ENCODE data around the gene C12orf42. TPM values are rescaled to one million over a fixed set of nuclear protein-coding genes. Genes with fewer than 3 reads are reported as not detected.

Gene C12orf42
- total and polyA plus RNA-seq, 2 experiments from 2014 or later = not detected

- Histone ChIP-seq H3K9me3 (ENCODE audit: low read depth) (no peaks in the 10 kb centered on the region), H3K27me3 (no peaks in the 10 kb centered on the region), H3K4me1 (ENCODE audit: low read depth) (no peaks in the 10 kb centered on the region), H3K27ac (no peak overlapping the region), H3K4me3 (no peak overlapping the region), H3K36me3 (no peaks in the 10 kb centered on the region)
- DNase-seq (ENCODE audit: low read depth in 1 of 2, low spot score in 1 of 2) = no peak
- TF ChIP-seq, protein P1, sequence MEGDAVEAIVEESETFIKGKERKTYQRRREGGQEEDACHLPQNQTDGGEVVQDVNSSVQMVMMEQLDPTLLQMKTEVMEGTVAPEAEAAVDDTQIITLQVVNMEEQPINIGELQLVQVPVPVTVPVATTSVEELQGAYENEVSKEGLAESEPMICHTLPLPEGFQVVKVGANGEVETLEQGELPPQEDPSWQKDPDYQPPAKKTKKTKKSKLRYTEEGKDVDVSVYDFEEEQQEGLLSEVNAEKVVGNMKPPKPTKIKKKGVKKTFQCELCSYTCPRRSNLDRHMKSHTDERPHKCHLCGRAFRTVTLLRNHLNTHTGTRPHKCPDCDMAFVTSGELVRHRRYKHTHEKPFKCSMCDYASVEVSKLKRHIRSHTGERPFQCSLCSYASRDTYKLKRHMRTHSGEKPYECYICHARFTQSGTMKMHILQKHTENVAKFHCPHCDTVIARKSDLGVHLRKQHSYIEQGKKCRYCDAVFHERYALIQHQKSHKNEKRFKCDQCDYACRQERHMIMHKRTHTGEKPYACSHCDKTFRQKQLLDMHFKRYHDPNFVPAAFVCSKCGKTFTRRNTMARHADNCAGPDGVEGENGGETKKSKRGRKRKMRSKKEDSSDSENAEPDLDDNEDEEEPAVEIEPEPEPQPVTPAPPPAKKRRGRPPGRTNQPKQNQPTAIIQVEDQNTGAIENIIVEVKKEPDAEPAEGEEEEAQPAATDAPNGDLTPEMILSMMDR (IDR thresholded peaks at IDR 0.05; ENCODE audit: low read depth, low read length) = no peak
Observed at GRCh38 chr12:103314786-103315185, 181.0 kb downstream of the C12orf42 start.

DNA sequence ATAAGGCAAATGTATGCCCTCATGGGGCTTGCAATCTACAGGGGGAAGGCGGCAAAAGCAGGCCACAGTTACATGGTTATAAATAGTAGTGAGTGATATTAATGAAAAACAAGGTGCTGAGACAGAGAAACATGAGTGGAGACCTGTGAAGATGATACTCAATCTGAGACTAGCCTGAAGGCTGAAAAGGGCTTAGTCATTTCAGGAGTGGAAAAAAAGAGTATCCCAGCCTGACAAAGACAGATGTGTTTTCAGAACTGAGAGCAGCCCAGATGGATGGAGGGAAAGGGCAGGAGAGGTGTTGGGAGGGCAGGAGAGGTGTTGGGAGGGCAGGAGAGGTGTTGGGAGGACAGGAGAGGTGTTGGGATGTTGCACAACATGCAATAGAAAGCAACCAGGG is 181.9 kb downstream of the C12orf42 start:
- DNase-seq (ENCODE audit: low read depth in 1 of 2, low spot score in 1 of 2) = no peak
- Histone ChIP-seq H3K9me3 (ENCODE audit: low read depth) (no peaks in the 10 kb centered on the region), H3K4me1 (ENCODE audit: low read depth) (no peaks in the 10 kb centered on the region), H3K27ac (no peak overlapping the region), H3K4me3 (no peak overlapping the region), H3K27me3 (no peaks in the 10 kb centered on the region), H3K36me3 (no peaks in the 10 kb centered on the region)
- TF ChIP-seq, protein P1 (IDR thresholded peaks at IDR 0.05; ENCODE audit: low read depth, low read length) = no peak

DNA sequence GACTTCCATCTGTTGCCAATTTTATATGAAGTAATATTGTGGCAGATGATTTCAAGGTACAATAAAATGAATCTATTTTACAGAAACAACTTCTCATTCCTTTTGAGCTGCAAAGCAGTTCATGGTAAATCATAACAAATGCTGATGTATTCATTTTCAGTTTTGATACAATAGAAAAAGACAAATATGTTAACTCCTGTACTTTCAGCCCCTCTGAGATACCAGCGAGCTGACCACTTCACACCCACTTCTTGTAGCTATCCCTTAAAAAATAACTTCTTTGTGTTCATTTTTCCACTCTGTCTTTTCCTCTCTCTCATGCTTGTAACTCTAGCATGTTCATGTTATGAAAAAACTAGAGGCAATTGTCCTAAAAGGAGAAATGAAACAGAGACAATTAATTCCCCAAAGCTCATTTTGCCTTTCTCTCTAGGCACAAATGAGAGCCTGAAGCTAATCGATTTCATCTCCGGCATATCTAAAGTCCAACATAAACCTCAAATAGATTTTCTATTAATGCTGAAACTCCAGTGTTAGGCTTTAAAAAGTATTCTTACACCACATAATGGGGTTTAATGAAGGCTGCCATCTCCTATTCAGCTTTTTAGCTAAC is 182.9 kb downstream of the C12orf42 start:
- H3K4me3 ChIP-seq = no peak overlapping the region
- TF ChIP-seq, protein P1 (IDR thresholded peaks at IDR 0.05; ENCODE audit: low read depth, low read length) = no peak

GRCh38 chr12:103310546-103311270 is 185.1 kb downstream of the C12orf42 start:
- Histone ChIP-seq H3K4me3 (no peak overlapping the region), H3K9me3 (ENCODE audit: low read depth) (no peaks in the 10 kb centered on the region), H3K36me3 (no peaks in the 10 kb centered on the region), H3K27ac (no peak overlapping the region), H3K27me3 (peaks cover 8% of the 10 kb centered on the region), H3K4me1 (ENCODE audit: low read depth) (no peaks in the 10 kb centered on the region)
- no peak for DNase-seq (ENCODE audit: low read depth in 1 of 2, low spot score in 1 of 2)
- TF ChIP-seq, protein P1 (IDR thresholded peaks at IDR 0.05; ENCODE audit: low read depth, low read length) = no peak

More for the DNA sequence above, 182.9 kb downstream of the C12orf42 start:
- H3K4me1 ChIP-seq (ENCODE audit: low read depth) = no peaks in the 10 kb centered on the region
- no peaks in the 10 kb centered on the region for H3K36me3 ChIP-seq
- no peaks in the 10 kb centered on the region for H3K9me3 ChIP-seq (ENCODE audit: low read depth)
- no peak for DNase-seq (ENCODE audit: low read depth in 1 of 2, low spot score in 1 of 2)
- H3K27ac ChIP-seq = no peak overlapping the region
- H3K27me3 ChIP-seq = no peaks in the 10 kb centered on the region

DNA sequence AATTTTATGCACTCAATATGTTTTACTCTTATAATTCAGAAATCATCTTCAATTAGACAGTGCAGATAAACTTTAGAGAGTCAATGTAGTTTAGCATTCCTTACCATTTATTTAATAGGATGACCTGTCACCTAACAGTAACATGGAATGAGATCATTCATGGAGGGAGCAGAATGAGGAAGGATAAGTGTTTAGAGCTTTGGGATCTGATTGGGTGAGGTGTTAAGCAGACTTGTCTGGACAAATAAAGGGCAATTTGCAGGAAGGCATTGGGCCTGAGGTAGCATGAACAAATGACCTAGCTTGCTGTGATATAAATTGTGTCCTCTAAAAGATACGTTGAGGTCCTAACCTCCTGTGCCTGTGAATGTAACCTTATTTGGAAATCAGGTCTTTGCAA is 187.4 kb downstream of the C12orf42 start:
- no peak for DNase-seq (ENCODE audit: low read depth in 1 of 2, low spot score in 1 of 2)
- H3K27ac ChIP-seq = no peak overlapping the region
- peaks cover 23% of the 10 kb centered on the region for H3K27me3 ChIP-seq
- no peaks in the 10 kb centered on the region for H3K36me3 ChIP-seq
- TF ChIP-seq, protein P1 (IDR thresholded peaks at IDR 0.05; ENCODE audit: low read depth, low read length) = no peak
- no peaks in the 10 kb centered on the region for H3K4me1 ChIP-seq (ENCODE audit: low read depth)
- no peak overlapping the region for H3K4me3 ChIP-seq
- no peaks in the 10 kb centered on the region for H3K9me3 ChIP-seq (ENCODE audit: low read depth)

All from cardiac muscle cell (in vitro differentiated cells and primary cell).